SK-N-SH (cell line): ENCODE results near the gene ADGRE3. TPM values are rescaled to one million over a fixed set of nuclear protein-coding genes. Genes with fewer than 3 reads are reported as not detected.

Experiments
- CTCF ChIA-PET: fragments of 300-600, 350-600 bp; formaldehyde crosslinking; extraction: SDS; loops from one replicate; lab custom pipeline; 2021; lab: Yijun Ruan, JAX
- POLR2A ChIA-PET: fragments of 350-600 bp; sonication (Branson Sonifier 250); formaldehyde crosslinking; extraction: SDS; loops from one replicate; lab custom pipeline; 2020; ENCODE audit warnings: antibody characterized with exemption, inconsistent platforms; lab: Yijun Ruan, JAX
- DNase-seq: peaks from one replicate; pipeline ENCODE4 v3.0.0; 2012
- H2AFZ ChIP-seq: fragments of 200-600 bp; sonication (generic); 2 replicates; pipeline ENCODE4 v1.8.1; 2016; ENCODE audit warnings: antibody characterized with exemption, mild to moderate bottlenecking, low read depth
- H3F3A ChIP-seq: fragments of 200-600 bp; sonication (generic); replicated peaks from 2 replicates; pipeline ENCODE3; 2016; ENCODE audit warnings: antibody characterized with exemption, mild to moderate bottlenecking; ENCODE audit not compliant: insufficient read depth
- H3K27ac ChIP-seq, 2 experiments: fragments of 200-500 bp in 1 of 2; fragments of 200-600 bp in 1 of 2; sonication (Bioruptor generic) in 1 of 2; sonication (generic), shearing (Covaris generic) in 1 of 2; 2 replicates each; pipeline versions ENCODE4 v1.5.1 to v1.6.1; 2014 to 2016; ENCODE audit warnings: low read depth in 2 of 2, inconsistent platforms in 1 of 2, low read length in 1 of 2, mild to moderate bottlenecking in 1 of 2, mixed read lengths in 1 of 2
- H3K27me3 ChIP-seq: fragments of 200-600 bp; sonication (generic), shearing (Covaris generic); 2 replicates; pipeline ENCODE4 v1.6.1; 2016; ENCODE audit warnings: mixed run types; ENCODE audit not compliant: insufficient read depth
- H3K36me3 ChIP-seq, 2 experiments: fragments of 200-500 bp in 1 of 2; fragments of 200-600 bp in 1 of 2; sonication (Bioruptor generic) in 1 of 2; sonication (generic) in 1 of 2; replicated peaks in 1 of 2; 2 replicates each; pipeline versions ENCODE3 to v1.5.1; 2014 to 2016; ENCODE audit warnings: low read length in 1 of 2, mild to moderate bottlenecking in 1 of 2; ENCODE audit not compliant: insufficient read depth in 2 of 2, control insufficient read depth in 1 of 2
- H3K4me1 ChIP-seq, 2 experiments: fragments of 200-500 bp in 1 of 2; fragments of 200-600 bp in 1 of 2; sonication (Bioruptor generic) in 1 of 2; sonication (generic), shearing (Covaris generic) in 1 of 2; 2 replicates each; pipeline versions ENCODE4 v1.5.1 to v1.6.1; 2014 to 2016; ENCODE audit warnings: low read depth in 1 of 2, low read length in 1 of 2, mixed run types in 1 of 2; ENCODE audit not compliant: insufficient read depth in 2 of 2, control insufficient read depth in 1 of 2
- H3K4me2 ChIP-seq: fragments of 200-600 bp; sonication (generic), shearing (Covaris generic); 2 replicates; pipeline ENCODE4 v1.6.1; 2017; ENCODE audit warnings: mixed run types
- H3K4me3 ChIP-seq, 2 experiments: fragments of 200-500 bp in 1 of 2; fragments of 200-600 bp in 1 of 2; sonication (Bioruptor generic) in 1 of 2; sonication (generic), shearing (Covaris generic) in 1 of 2; 2 replicates each; pipeline versions ENCODE4 v1.5.1 to v1.8.1; 2014 to 2016; ENCODE audit warnings: low read depth in 2 of 2, inconsistent platforms in 1 of 2, low read length in 1 of 2, mild to moderate bottlenecking in 1 of 2, mixed read lengths in 1 of 2, moderate library complexity in 1 of 2
- H3K79me2 ChIP-seq: fragments of 200-600 bp; sonication (generic); 2 replicates; pipeline ENCODE4 v1.8.1; 2017; ENCODE audit warnings: mild to moderate bottlenecking; ENCODE audit not compliant: insufficient read depth
- H3K9ac ChIP-seq: fragments of 200-600 bp; sonication (generic); 2 replicates; pipeline ENCODE4 v1.6.1; 2017; ENCODE audit warnings: mixed run types
- H3K9me2 ChIP-seq: fragments of 200-600 bp; sonication (generic); 2 replicates; pipeline ENCODE4 v1.6.1; 2017; ENCODE audit warnings: mixed run types
- H3K9me3 ChIP-seq: fragments of 200-600 bp; sonication (generic); 2 replicates; pipeline ENCODE4 v1.6.1; 2017; ENCODE audit warnings: mixed run types, mild to moderate bottlenecking, moderate library complexity
- H4K20me1 ChIP-seq: fragments of 200-600 bp; sonication (generic); 2 replicates; pipeline ENCODE4 v1.6.1; 2017; ENCODE audit warnings: mild to moderate bottlenecking, mixed run types; ENCODE audit not compliant: insufficient read depth
- CHD2 ChIP-seq: fragments of 150-350 bp; IDR thresholded peaks from 2 replicates; pipeline ENCODE4 v1.6.1; 2018; ENCODE audit warnings: low read length; ENCODE audit not compliant: partially characterized antibody
- FOXJ3 ChIP-seq: sonication (generic); formaldehyde crosslinking; IDR thresholded peaks from 2 replicates; pipeline ENCODE4 v1.5.1; 2020; ENCODE audit warnings: mild to moderate bottlenecking, missing genetic modification reagents
- FOXM1 ChIP-seq: IDR thresholded peaks from 2 replicates; pipeline ENCODE4 v1.4.0; 2012; ENCODE audit warnings: low read depth, mild to moderate bottlenecking
- GABPA ChIP-seq: IDR thresholded peaks from 2 replicates; pipeline ENCODE4 v1.4.0; 2012; ENCODE audit warnings: low read depth, mild to moderate bottlenecking
- MEF2A ChIP-seq: IDR thresholded peaks from 2 replicates; pipeline ENCODE4 v1.4.0; 2012; ENCODE audit warnings: low read depth, borderline replicate concordance
- MXI1 ChIP-seq: IDR thresholded peaks from 2 replicates; pipeline ENCODE4 v1.6.1; 2012; ENCODE audit warnings: mild to moderate bottlenecking, low read depth, low read length, improper control_type of control experiment
- NFIC ChIP-seq: IDR thresholded peaks from 2 replicates; pipeline ENCODE4 v1.4.0; 2012; ENCODE audit warnings: borderline replicate concordance
- NRF1 ChIP-seq: IDR thresholded peaks from 2 replicates; pipeline ENCODE4 v1.6.1; 2012; ENCODE audit warnings: low read depth, mild to moderate bottlenecking, low read length
- POLR2AphosphoS5 ChIP-seq: IDR thresholded peaks from 2 replicates; pipeline ENCODE4 v1.6.1; 2012; ENCODE audit warnings: low read depth, low read length
- RCOR1 ChIP-seq: fragments of 150-350 bp; IDR thresholded peaks from 2 replicates; pipeline ENCODE4 v1.6.1; 2017; ENCODE audit warnings: antibody characterized with exemption, low read length
- RFX5 ChIP-seq: IDR thresholded peaks from 2 replicates; pipeline ENCODE4 v1.6.1; 2012; ENCODE audit warnings: mild to moderate bottlenecking, improper control_type of control experiment, low read length
- SIN3A ChIP-seq: IDR thresholded peaks from 2 replicates; pipeline ENCODE4 v1.6.1; 2012; ENCODE audit warnings: low read depth, mild to moderate bottlenecking, low read length, moderate library complexity, borderline replicate concordance
- SMC3 ChIP-seq: IDR thresholded peaks from 2 replicates; pipeline ENCODE4 v1.6.1; 2012; ENCODE audit warnings: low read depth, low read length, improper control_type of control experiment
- TAF1 ChIP-seq: IDR thresholded peaks from 2 replicates; pipeline ENCODE4 v1.6.1; 2012; ENCODE audit warnings: low read depth, mild to moderate bottlenecking, low read length, moderate library complexity, borderline replicate concordance
- TEAD4 ChIP-seq: IDR thresholded peaks from 2 replicates; pipeline ENCODE4 v1.4.0; 2012; ENCODE audit warnings: mild to moderate bottlenecking, borderline replicate concordance; ENCODE audit not compliant: insufficient read depth
- WGBS: methylation state at CpG from one replicate; pipeline ENCODE4 v1.1.6; 2017; ENCODE audit warnings: low lambda C conversion rate; 5-methylcytosine and 5-hydroxymethylcytosine counted together
- polyA plus RNA-seq, 3 experiments: library from polyadenylated mRNA; depleted of rRNA; stranded (reverse); fragments of >200 nt; gene quantifications; 2 replicates each; pipeline ENCODE4 v1.2.3, GENCODE V29; 2012
- TF ChIP-seq, protein P1 (sequence below): fragments of 150-350 bp; IDR thresholded peaks from 2 replicates; pipeline ENCODE4 v1.6.1; 2016; ENCODE audit warnings: mild to moderate bottlenecking, low read depth, low read length
- TF ChIP-seq, protein P2 (sequence below): IDR thresholded peaks from 2 replicates; pipeline ENCODE4 v1.4.0; 2012; ENCODE audit warnings: low read depth, borderline replicate concordance
- TF ChIP-seq, protein P3 (sequence below): IDR thresholded peaks from 2 replicates; pipeline ENCODE4 v1.4.0; 2012; ENCODE audit warnings: low read depth
- TF ChIP-seq, protein P4 (sequence below): IDR thresholded peaks from 2 replicates; pipeline ENCODE4 v1.4.0; 2012; ENCODE audit warnings: low read depth, borderline replicate concordance

ADGRE3 gene
- polyA plus RNA-seq, 1 of the 3 experiments (the other 2 are of a cell fraction): not detected

DNA sequence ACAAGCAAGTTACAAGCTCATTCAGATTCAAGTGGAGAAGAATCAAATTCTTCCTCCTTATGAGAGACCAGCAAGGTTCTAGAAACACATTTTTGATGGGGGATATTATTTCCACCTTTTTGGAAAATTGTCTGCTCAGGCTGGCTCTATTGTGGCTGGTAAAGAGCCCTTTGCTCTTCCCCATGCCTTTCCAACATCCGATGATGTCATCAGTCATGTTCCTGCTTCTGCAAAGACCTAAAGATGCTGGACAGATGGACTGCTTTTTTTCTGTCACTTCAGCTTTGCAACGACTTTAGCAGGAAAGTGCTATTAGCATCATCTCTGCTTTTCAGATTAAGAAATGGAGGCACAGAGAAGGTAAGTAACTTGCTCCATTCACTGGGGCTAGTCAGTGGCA is 4.2 kb downstream of the ADGRE3 start:
- no peaks in the 10 kb centered on the region for H3K79me2 ChIP-seq
- no peak for DNase-seq
- no peaks in the 10 kb centered on the region for H3F3A ChIP-seq
- H3K27me3 ChIP-seq: peaks cover 15% of the 10 kb centered on the region; the same call in 1 of the 2 replicates
- H3K9me3 ChIP-seq: no peaks in the 10 kb centered on the region
- 0% methylated on average over 2 of the region's 2 CpGs for WGBS
- H3K4me3 ChIP-seq: no peak overlapping the region
- H3K9me2 ChIP-seq: no peaks in the 10 kb centered on the region
- H2AFZ ChIP-seq: no peak overlapping the region
- no peaks in the 10 kb centered on the region for H3K4me1 ChIP-seq
- TF ChIP-seq POLR2AphosphoS5: no peak
- ChIA-PET POLR2A (no interaction called here), CTCF (interaction anchor here (1.0 kb wide), 1 partner anchor 114 kb away, joined by 4 read pairs; no protein-coding TSS in a partner anchor)
- H3K36me3 ChIP-seq: no peaks in the 10 kb centered on the region
- H4K20me1 ChIP-seq: no peaks in the 10 kb centered on the region
- no peak overlapping the region for H3K4me2 ChIP-seq
- H3K27ac ChIP-seq: no peak overlapping the region
- H3K9ac ChIP-seq: no peak overlapping the region

DNA sequence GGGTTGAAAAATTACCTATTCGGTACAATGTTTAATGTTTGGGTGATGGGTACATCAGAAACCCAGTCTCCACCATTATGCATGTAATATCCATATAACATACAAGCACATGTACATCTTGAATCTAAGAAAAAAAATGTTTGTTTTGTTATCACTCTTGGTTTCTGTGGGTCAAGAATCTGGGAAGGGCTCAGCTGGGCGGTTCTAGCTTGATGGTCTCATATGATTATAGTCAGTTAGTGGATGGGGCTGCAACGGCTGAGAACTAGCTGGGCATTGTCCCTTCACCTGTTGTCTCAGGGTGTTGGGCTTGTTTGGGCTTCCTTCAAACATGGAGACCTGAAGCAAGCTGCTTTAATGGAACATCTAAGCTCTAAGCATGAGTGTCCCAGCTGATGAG is 4.7 kb downstream of the ADGRE3 start:
- no peak for TF ChIP-seq TEAD4
- no peak for TF ChIP-seq RFX5
- no peaks in the 10 kb centered on the region for H3K36me3 ChIP-seq
- H2AFZ ChIP-seq: no peak overlapping the region
- no peaks in the 10 kb centered on the region for H3K9me2 ChIP-seq
- H3K27me3 ChIP-seq: peaks cover 15% of the 10 kb centered on the region; the same call in 1 of the 2 replicates
- ChIA-PET POLR2A (no interaction called here), CTCF (interaction anchor here (1.0 kb wide), 1 partner anchor 113 kb away, joined by 4 read pairs; no protein-coding TSS in a partner anchor)
- no peak overlapping the region for H3K4me2 ChIP-seq
- no peak for DNase-seq
- no peaks in the 10 kb centered on the region for H3K4me1 ChIP-seq
- H3K4me3 ChIP-seq: no peak overlapping the region
- no peaks in the 10 kb centered on the region for H3F3A ChIP-seq
- no peaks in the 10 kb centered on the region for H3K79me2 ChIP-seq
- 1% methylated on average over 3 of the region's 3 CpGs for WGBS
- H3K9me3 ChIP-seq: no peaks in the 10 kb centered on the region
- H4K20me1 ChIP-seq: no peaks in the 10 kb centered on the region
- H3K9ac ChIP-seq: no peak overlapping the region
- H3K27ac ChIP-seq: no peak overlapping the region

DNA sequence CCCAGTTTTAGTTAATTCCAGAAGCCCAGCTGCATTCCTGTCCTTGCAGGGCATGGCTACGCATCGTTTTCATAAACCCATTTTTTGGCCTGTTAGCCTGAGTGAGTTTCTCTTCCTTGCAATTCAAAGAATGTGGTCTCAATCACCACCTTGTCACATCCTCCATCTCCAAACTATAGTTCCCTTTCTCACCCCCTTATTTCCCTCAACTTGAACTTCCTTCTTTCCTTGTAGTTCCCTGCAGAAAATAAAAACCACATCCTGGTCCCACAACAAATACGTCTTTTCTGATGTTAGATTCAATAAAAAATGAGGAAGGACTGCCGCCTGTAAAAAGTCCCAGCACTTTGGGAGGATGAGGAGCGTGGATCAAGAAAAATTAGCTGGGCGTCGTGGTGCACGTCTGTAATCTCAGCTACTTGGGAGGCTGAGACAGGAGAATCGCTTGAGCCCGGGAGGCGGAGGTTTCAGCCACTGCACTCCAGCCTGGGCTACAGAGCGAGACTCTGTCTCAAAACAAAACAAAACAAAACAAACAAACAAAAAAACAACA is 13.2 kb downstream of the ADGRE3 start:
- no peaks in the 10 kb centered on the region for H3K9me3 ChIP-seq
- TF ChIP-seq MEF2A: no peak
- no peak for TF ChIP-seq TAF1
- TF ChIP-seq SIN3A: no peak
- TF ChIP-seq NRF1: no peak
- TF ChIP-seq FOXJ3: no peak
- TF ChIP-seq, protein P1, sequence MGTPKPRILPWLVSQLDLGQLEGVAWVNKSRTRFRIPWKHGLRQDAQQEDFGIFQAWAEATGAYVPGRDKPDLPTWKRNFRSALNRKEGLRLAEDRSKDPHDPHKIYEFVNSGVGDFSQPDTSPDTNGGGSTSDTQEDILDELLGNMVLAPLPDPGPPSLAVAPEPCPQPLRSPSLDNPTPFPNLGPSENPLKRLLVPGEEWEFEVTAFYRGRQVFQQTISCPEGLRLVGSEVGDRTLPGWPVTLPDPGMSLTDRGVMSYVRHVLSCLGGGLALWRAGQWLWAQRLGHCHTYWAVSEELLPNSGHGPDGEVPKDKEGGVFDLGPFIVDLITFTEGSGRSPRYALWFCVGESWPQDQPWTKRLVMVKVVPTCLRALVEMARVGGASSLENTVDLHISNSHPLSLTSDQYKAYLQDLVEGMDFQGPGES: no peak
- TF ChIP-seq CHD2: no peak
- TF ChIP-seq NFIC: no peak
- TF ChIP-seq GABPA: no peak
- TF ChIP-seq, protein P2, sequence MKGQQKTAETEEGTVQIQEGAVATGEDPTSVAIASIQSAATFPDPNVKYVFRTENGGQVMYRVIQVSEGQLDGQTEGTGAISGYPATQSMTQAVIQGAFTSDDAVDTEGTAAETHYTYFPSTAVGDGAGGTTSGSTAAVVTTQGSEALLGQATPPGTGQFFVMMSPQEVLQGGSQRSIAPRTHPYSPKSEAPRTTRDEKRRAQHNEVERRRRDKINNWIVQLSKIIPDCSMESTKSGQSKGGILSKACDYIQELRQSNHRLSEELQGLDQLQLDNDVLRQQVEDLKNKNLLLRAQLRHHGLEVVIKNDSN: no peak
- no peak for TF ChIP-seq SMC3
- no peak for TF ChIP-seq MXI1
- TF ChIP-seq, protein P3, sequence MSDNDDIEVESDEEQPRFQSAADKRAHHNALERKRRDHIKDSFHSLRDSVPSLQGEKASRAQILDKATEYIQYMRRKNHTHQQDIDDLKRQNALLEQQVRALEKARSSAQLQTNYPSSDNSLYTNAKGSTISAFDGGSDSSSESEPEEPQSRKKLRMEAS: no peak
- TF ChIP-seq RCOR1: no peak
- TF ChIP-seq FOXM1: no peak
- TF ChIP-seq, protein P4, sequence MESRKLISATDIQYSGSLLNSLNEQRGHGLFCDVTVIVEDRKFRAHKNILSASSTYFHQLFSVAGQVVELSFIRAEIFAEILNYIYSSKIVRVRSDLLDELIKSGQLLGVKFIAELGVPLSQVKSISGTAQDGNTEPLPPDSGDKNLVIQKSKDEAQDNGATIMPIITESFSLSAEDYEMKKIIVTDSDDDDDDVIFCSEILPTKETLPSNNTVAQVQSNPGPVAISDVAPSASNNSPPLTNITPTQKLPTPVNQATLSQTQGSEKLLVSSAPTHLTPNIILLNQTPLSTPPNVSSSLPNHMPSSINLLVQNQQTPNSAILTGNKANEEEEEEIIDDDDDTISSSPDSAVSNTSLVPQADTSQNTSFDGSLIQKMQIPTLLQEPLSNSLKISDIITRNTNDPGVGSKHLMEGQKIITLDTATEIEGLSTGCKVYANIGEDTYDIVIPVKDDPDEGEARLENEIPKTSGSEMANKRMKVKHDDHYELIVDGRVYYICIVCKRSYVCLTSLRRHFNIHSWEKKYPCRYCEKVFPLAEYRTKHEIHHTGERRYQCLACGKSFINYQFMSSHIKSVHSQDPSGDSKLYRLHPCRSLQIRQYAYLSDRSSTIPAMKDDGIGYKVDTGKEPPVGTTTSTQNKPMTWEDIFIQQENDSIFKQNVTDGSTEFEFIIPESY: no peak
- no peak for DNase-seq
- no peak overlapping the region for H3K4me2 ChIP-seq
- H3K36me3 ChIP-seq: no peaks in the 10 kb centered on the region
- no peaks in the 10 kb centered on the region for H4K20me1 ChIP-seq
- H3F3A ChIP-seq: no peaks in the 10 kb centered on the region
- H2AFZ ChIP-seq: no peak overlapping the region
- POLR2A ChIA-PET: no interaction called here
- WGBS: 13% methylated on average over 12 of the region's 12 CpGs
- H3K4me1 ChIP-seq: no peaks in the 10 kb centered on the region
- H3K27ac ChIP-seq: no peak overlapping the region
- CTCF ChIA-PET: no interaction called here
- H3K9me2 ChIP-seq: no peaks in the 10 kb centered on the region
- no peak overlapping the region for H3K4me3 ChIP-seq
- H3K27me3 ChIP-seq: peaks cover 45% of the 10 kb centered on the region
- H3K9ac ChIP-seq: no peak overlapping the region
- no peaks in the 10 kb centered on the region for H3K79me2 ChIP-seq
